Measurements from ENCODE around the gene KRT84.

GRCh38 chr12:52392465-52393007, 7.1 kb upstream of the KRT84 start:
- TF ChIP-seq, protein P1, sequence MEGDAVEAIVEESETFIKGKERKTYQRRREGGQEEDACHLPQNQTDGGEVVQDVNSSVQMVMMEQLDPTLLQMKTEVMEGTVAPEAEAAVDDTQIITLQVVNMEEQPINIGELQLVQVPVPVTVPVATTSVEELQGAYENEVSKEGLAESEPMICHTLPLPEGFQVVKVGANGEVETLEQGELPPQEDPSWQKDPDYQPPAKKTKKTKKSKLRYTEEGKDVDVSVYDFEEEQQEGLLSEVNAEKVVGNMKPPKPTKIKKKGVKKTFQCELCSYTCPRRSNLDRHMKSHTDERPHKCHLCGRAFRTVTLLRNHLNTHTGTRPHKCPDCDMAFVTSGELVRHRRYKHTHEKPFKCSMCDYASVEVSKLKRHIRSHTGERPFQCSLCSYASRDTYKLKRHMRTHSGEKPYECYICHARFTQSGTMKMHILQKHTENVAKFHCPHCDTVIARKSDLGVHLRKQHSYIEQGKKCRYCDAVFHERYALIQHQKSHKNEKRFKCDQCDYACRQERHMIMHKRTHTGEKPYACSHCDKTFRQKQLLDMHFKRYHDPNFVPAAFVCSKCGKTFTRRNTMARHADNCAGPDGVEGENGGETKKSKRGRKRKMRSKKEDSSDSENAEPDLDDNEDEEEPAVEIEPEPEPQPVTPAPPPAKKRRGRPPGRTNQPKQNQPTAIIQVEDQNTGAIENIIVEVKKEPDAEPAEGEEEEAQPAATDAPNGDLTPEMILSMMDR (IDR thresholded peaks at IDR 0.05): no peak
- no peak for TF ChIP-seq EP300 (IDR thresholded peaks at IDR 0.05)
- no peak for TF ChIP-seq POLR2A (IDR thresholded peaks at IDR 0.05)

Data from suprapubic skin (tissue), 3 donors.